Measurements from ENCODE around the gene ZNF880. TPM values are rescaled to one million over a fixed set of nuclear protein-coding genes. Genes with fewer than 3 reads are reported as not detected.
"Not testable (repeated sequence)": the region's sequence is repeated elsewhere in the genome, so short reads cannot be mapped to it uniquely, and the experiment has no call there.

The ZNF880 gene
- total RNA-seq, 1 donor from 2014 or later = 29.6 TPM

- peaks cover 29% of the 10 kb centered on the region for H3K36me3 Mint-ChIP-seq
- no peaks in the 10 kb centered on the region for H3K9me3 Mint-ChIP-seq
- peaks cover 13% of the 10 kb centered on the region for H3K4me1 Mint-ChIP-seq (ENCODE audit: unreplicated experiment)
- TF ChIP-seq CTCF (conservative IDR thresholded peaks at IDR 0.05) = no peak
- peak overlapping the region; percentile 97 for H3K4me3 Mint-ChIP-seq
- no peaks in the 10 kb centered on the region for H3K27me3 Mint-ChIP-seq
- DNase-seq (ENCODE audit: extremely low spot score, unreplicated experiment) = no peak
- H3K27ac Mint-ChIP-seq = peak overlapping the region; percentile 93
Measured at GRCh38 chr19:52336791-52337381, 32.8 kb upstream of the ZNF880 start.

GRCh38 chr19:52339022-52339421, 30.7 kb upstream of the ZNF880 start:
- H3K9me3 Mint-ChIP-seq; DNase-seq (ENCODE audit: extremely low spot score, unreplicated experiment); H3K27me3 Mint-ChIP-seq: not testable (repeated sequence)
- Mint-ChIP-seq H3K4me3 (peak overlapping the region; percentile 71), H3K36me3 (peaks cover 30% of the 10 kb centered on the region), H3K27ac (peak overlapping the region; percentile 55), H3K4me1 (ENCODE audit: unreplicated experiment) (peaks cover 18% of the 10 kb centered on the region)

GRCh38 chr19:52343548-52343947, 26.2 kb upstream of the ZNF880 start:
- DNase-seq (ENCODE audit: extremely low spot score, unreplicated experiment) = peak; percentile 71
- peak overlapping the region; percentile 56 for H3K27ac Mint-ChIP-seq
- no peaks in the 10 kb centered on the region for H3K27me3 Mint-ChIP-seq
- no peak overlapping the region for H3K4me3 Mint-ChIP-seq
- peaks cover 25% of the 10 kb centered on the region for H3K36me3 Mint-ChIP-seq
- peaks cover 3% of the 10 kb centered on the region for H3K9me3 Mint-ChIP-seq
- TF ChIP-seq CTCF (conservative IDR thresholded peaks at IDR 0.05) = peak; percentile 77
- H3K4me1 Mint-ChIP-seq (ENCODE audit: unreplicated experiment) = peaks cover 5% of the 10 kb centered on the region

- peaks cover 3% of the 10 kb centered on the region for H3K9me3 Mint-ChIP-seq
- TF ChIP-seq CTCF (conservative IDR thresholded peaks at IDR 0.05) = no peak
- H3K36me3 Mint-ChIP-seq = peaks cover 27% of the 10 kb centered on the region
- no peak for DNase-seq (ENCODE audit: extremely low spot score, unreplicated experiment)
- no peaks in the 10 kb centered on the region for H3K27me3 Mint-ChIP-seq
- peaks cover 5% of the 10 kb centered on the region for H3K4me1 Mint-ChIP-seq (ENCODE audit: unreplicated experiment)
- H3K27ac Mint-ChIP-seq = peak overlapping the region; percentile 11
- H3K4me3 Mint-ChIP-seq = no peak overlapping the region
Measured at GRCh38 chr19:52345162-52345561, 24.6 kb upstream of the ZNF880 start.

- Mint-ChIP-seq H3K36me3 (peaks cover 59% of the 10 kb centered on the region), H3K27ac (no peak overlapping the region), H3K4me1 (ENCODE audit: unreplicated experiment) (no peaks in the 10 kb centered on the region), H3K4me3 (no peak overlapping the region), H3K27me3 (no peaks in the 10 kb centered on the region), H3K9me3 (peaks cover 4% of the 10 kb centered on the region)
- TF ChIP-seq CTCF (conservative IDR thresholded peaks at IDR 0.05) = peak; percentile 42
- no peak for DNase-seq (ENCODE audit: extremely low spot score, unreplicated experiment)
Measured at GRCh38 chr19:52351512-52351911, 18.2 kb upstream of the ZNF880 start.

GRCh38 chr19:52366414-52366824, 3.3 kb upstream of the ZNF880 start:
- peaks cover 66% of the 10 kb centered on the region for H3K36me3 Mint-ChIP-seq
- no peak for DNase-seq (ENCODE audit: extremely low spot score, unreplicated experiment)
- no peaks in the 10 kb centered on the region for H3K27me3 Mint-ChIP-seq
- peaks cover 19% of the 10 kb centered on the region for H3K9me3 Mint-ChIP-seq
- no peak overlapping the region for H3K27ac Mint-ChIP-seq
- no peak overlapping the region for H3K4me3 Mint-ChIP-seq
- no peak for TF ChIP-seq CTCF (conservative IDR thresholded peaks at IDR 0.05)
- no peaks in the 10 kb centered on the region for H3K4me1 Mint-ChIP-seq (ENCODE audit: unreplicated experiment)
